H1 (cell line): ENCODE data around the gene ENAH.

Experiments
- BRCA1 ChIP-seq: IDR thresholded peaks from 2 replicates; pipeline ENCODE4 v1.6.1; 2012; ENCODE audit warnings: low read depth, low read length, improper control_type of control experiment
- RFX5 ChIP-seq: IDR thresholded peaks from 2 replicates; pipeline ENCODE4 v1.6.1; 2011; ENCODE audit warnings: low read depth, low read length, improper control_type of control experiment, borderline replicate concordance

DNA sequence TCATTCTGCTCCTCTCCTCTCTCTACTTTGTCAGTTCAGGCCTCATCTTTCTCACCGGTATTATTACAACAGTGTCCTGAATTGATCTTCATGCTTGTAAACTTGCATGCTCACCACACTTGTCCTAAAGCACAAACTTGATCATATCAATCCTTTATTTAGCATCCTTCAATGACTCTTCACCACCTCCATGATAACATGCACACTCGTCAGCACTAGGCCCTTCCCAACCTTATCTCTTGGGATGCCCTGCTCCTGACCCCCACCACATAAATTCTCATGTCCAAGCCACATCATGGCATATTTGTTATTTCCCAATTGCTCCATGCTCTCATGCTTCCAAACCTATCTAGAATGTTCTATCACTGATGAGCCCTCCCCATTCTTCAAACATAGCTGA lies 103.1 kb downstream of the ENAH start:
- no peak for TF ChIP-seq RFX5
- no peak for TF ChIP-seq BRCA1
